Stimulated activated CD4-positive, alpha-beta T cell treated with anti-CD3 and anti-CD28 coated beads, Interleukin-2, amount 100 ng/mL, for 4 hours (primary cell): ENCODE results near the gene RPL27A.
A peak's percentile ranks its signal among the peaks of the same experiment; 100 is the strongest.

Source experiments
- DNase-seq: peaks from one replicate; pipeline ENCODE4 v3.0.0-alpha.2; 2020; ENCODE audit warnings: low read depth

The RPL27A gene

DNA sequence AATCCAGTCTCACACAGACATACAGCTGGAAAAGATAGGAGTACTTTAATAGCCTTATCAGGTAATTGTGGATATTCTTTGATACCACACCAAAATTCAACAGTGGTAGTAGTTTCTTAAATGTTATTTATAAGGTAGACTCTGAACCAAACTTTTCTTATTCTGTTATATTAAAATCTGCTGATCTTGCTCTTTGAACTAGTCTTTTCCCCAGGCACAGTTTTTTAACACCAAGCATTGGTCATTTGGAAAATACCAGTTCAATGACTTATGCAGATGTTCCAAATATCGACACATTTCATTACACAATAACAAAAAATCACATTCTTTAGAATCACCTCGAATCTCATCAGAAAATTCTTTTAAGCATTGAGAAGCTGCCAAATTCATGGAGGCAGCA is 7.7 kb upstream of the RPL27A start:
- no peak for DNase-seq

DNA sequence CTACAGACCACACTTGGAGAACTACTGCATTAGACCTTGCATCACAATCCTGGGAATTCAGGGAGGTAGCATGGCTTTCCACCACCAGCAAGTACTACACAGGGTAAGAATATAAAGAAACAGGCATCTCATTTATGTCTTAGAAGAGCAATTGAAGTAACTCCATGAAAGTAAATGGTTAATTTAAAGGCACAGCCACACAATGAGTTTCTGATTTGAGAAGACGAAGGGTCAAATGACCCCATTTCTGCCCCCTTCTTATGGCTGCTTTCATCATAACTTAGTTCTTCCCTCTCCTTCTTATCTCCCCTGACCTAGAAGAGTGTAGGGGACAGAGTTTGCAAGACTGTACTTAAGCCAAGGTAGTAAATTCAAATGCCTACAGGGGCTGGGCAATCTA is 6.1 kb upstream of the RPL27A start:
- DNase-seq: no peak

DNA sequence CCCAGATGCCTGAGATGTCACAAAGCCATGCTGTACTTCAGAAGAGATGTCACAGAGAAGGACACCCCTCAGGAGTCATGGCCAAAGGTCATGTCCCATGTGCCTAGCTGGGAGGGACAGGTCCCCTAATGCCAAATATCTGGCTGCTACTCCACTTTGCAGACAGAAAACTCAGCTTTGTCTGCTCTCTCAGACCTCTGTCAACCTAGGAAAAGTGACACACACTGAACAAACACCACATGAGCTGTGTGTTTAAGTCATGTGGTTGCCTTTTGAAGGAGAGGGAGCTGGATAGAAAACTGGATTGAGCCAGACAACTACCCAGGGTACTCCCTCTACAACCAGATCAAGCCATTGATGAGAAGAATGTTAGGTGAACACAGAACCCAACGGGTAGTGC is 3.6 kb upstream of the RPL27A start:
- DNase-seq: no peak

DNA sequence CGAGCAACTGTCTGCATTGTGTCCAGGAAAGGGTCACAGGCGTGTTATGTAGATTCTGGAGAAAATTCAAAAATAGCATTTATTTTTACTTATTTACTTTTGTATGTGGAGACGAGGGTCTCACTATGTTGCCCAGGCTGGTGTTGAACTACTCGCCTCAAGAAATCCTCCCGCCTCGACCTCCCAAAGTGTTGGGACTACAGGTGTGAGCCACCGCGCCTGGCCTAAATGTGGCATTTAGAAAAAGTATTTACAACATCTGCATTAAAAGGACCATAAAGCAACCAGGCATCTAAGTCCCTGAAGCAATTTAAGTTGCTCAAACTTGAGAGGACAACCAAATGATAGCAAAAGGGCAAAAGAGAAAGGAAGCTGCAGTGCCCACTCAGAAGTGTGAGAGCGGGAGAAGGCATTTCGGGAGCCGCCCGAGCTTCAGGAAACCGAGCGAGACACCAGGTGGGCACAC is 722 bp upstream of the RPL27A start:
- DNase-seq: no peak

DNA sequence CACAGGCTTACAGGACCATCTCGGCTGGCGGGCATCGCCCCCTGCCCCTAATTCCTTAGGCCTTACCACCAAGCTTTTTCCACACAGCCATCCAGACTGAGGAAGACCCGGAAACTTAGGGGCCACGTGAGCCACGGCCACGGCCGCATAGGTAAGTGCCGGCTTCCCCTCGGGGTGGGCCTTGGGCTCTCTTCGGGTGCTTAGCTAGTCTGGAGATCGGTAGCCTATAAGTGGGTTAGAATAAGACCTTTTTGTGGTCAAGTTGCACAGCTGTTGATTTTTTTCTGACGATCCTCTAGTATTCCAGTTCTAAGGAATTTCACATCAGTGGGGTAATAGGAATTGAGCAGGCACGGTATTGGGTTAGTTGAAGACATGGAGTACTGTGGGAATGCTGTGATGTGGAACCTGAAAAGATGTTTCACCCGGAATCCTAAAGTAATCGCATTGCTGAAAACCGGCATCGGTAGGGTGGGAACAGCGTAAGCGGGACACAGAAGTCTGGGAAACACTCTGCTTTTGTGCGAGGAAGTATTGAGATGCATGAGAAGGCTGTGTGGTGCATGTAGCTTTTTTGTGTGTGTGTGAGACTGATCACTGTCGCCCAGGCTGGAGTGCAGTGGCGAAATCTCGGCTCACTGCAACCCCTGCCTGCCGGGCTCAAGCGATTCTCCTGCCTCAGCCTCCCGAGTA is 669 bp downstream of the RPL27A start:
- no peak for DNase-seq

DNA sequence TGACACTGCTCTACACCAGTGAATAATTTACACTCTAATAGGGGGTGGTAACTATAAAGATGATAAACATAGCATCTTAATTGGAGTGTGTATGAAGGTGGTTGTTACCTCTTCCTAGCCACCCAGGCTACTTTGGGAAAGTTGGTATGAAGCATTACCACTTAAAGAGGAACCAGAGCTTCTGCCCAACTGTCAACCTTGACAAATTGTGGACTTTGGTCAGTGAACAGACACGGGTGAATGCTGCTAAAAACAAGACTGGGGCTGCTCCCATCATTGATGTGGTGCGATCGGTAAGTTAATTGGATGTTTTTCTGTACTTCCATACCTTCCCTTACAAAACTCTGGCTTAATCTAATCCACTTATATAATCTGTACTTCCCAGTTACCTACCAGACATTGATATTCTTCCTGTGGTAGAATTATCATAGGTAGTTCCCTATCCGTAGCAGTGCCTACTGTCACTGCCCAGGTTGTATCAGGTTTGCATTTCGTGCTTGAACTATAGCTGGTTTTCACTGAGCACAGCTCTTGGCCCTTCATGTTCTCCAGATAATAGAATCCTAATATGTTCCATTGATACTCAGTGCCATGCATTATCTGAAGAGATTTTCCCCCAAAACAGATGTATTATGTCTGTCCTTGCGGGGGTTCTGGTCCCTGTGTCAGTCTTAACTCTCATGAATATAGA is 2.2 kb downstream of the RPL27A start:
- no peak for DNase-seq

DNA sequence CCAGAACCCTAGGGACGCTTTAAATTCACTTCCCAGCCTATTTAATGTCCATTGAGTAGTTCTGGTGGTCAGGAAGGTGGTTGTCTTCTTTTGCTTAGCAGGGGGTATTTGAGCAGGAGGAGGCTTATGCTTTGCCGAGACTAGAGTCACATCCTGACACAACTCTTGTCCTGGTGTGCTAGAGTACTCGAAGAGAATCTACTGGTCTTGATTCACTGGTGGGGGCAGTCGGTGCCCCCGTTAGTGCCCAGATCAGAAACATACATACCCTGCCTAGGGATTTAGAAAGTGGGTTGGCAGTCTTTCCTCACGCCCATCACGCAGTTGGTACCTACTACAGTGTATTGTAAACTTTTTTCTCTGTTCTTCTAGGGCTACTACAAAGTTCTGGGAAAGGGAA is 2.7 kb downstream of the RPL27A start:
- no peak for DNase-seq

DNA sequence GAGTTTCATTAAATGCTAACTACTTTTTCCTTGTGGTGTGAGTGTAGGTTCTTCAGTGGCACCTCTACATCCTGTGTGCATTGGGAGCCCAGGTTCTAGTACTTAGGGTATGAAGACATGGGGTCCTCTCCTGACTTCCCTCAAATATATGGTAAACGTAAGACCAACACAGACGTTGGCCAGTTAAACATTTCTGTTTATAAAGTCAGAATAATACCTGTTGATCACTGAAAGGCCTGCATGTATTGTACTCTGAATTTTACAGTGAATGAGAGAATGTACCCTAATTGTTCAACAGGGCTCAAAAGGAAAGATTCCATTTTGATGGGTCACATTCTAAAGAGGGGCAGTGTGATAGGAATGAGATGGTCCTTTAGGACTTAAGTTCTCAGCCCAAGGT is 3.2 kb downstream of the RPL27A start:
- DNase-seq: no peak

DNA sequence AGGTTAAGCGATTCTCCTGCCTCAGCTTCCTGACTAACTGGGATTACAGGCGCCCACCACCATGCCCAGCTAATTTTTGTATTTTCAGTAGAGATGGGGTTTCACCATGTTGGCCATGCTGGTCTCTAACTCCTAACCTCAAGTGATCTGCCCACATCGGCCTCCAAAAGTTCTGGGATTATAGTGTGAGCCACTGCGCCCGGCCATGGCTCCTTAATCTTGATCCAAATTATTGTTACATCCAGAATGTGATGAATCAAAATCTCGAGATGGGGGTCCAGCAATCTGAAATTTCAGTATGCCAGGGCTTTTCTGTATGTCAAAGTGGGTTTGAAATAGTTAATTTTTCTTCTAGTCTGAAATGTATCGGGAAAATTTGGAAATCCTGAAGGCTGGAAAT is 3.7 kb downstream of the RPL27A start:
- DNase-seq: no peak

DNA sequence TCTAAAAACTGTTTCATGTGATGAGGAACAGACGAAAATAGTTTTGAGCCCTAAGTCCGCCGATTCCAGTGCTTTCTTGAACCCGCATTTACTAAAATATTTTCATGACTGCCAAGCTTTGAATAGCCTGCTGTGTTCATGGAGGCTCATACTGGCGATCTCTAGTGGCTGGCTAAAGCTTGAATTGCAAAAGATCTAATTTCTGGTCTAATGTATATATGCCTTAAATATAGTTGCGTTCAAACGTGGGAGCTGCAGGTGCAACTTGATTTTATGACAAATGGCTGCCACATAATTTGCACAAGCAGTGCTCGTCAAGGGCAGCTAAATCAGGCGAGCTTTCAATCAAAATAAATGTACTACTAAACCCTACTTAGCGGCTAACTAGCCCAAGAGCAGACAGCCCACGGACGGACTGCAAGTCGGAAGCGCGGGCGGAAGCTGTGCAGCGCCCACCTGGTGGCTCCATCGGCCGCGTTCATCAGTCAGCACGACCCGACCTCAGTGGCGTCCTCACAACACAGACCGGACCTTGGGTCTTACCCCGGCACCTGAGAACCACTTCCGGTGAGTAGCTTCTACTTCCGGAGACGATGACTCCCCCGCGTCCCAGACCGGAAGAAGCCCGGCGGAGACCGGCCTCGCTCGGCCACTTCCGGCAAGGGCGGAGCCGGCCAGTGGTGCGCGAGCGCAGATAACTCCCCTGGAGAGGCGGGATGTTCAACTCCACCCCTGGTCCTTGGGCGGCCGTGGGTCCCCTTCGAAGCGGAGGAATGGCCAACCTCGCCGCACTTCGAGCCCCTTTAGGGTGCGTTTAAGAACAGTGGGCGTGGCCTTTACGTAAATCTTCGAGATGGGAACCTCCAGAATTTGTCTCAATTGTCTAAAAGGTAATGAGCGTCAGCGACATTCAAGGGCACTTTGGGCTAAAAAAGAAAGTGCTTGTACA is 6.1 kb downstream of the RPL27A start:
- DNase-seq: peak; percentile 68

DNA sequence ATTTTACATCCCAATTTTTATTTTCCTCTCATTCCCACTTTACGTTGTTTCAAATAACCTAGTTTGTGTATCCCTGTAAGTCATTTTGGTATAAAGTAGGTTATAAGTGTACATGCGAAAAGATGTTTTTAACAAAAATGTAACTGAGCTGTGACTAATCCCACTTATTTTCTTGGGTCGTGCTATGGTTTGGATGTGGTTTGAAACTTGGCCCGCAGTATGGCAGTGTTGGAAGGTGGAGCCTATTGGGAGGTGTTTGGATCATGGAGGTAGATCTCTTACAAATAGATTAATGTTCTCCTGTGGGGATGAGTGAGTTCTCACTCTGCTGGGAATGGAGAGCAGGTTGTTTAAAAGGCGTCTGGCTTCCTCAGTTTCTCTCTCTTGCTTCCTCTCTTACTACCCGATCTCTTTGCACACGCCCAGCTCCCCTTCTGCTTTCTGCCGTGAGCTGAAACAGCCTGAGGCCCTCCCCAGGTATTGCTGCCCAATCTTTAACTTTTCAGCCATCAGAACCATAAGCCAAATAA is 7.2 kb downstream of the RPL27A start:
- no peak for DNase-seq

DNA sequence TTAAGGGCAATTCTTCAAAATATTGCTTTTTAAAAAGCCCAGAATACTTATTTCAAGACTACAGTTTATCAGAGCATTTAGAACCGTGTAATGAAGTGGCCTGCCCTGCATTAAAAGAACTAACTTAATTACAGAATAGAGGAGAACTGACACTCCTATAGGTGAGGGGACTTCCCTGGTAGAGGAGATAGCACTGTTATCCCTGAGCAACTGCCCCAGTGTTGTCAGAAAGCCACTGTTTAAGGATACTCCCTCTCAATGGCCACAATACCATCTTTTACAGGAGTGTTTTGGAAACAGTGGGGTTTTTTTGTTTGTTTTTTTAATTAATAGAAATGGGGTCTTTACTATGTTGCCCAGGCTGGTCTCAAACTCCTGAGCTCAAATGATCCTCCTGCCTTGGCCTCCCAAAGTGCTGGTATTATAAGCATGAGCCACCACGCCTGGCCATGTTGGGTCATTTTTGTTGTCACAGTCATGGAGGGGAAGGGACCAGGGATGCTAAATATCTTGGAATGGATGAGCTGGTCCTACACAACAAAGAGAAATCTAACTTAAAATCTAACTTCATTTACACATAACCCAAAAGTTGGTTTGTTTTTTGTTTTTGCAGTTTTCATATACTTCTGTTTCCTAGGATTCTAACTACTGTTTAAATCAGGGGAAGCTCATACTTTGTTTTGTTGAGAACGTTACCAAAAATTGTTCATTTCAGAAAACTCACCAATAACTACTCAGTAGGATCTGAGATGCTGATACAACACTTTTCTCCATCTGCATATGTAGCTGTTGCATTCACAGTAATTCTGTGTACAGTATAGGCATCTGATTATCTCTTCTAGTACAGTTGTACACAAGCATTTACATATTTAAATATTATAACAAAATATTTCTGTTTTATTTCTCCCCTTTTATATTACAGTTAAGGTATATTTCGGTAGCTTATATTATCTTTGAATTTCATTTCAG is 8.1 kb downstream of the RPL27A start:
- no peak for DNase-seq

DNA sequence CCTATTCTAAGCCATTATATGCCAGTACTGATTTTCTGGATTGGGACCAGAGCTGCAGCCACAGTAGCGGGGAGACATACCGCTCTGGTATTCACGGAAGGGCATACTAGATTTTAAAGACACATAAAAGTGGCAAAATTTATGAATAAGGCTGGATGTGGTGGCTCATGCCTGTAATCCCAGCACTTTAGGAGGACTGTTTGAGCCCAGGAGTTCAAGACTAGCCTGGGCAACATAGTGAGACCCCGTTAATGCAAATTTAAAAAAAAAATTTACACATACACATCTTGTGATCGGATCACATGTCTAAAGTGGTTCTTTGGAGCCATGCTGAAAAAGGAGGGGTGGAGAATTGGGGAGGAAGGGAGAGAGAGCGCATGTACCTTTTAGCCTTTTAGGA is 9.0 kb downstream of the RPL27A start:
- no peak for DNase-seq

DNA sequence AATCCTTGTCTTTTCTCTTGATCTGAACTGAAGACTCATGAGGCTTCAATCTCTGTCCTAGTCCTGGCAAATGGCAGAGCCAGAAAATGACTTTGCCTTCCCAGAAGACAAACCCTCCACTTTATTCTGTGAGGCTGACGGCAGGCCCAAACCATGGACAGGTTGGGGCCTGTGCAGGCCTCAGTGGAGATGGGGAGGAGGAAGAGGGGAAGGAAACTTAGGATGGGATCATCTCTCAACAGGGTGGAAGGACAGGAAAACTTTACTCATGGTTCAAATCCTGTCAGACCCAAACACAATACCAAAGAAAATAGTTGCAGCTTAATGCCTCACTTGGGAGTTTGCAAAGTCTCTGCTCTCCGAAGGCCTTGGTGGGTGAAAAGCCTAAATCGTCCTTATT is 9.8 kb downstream of the RPL27A start:
- DNase-seq: no peak

DNA sequence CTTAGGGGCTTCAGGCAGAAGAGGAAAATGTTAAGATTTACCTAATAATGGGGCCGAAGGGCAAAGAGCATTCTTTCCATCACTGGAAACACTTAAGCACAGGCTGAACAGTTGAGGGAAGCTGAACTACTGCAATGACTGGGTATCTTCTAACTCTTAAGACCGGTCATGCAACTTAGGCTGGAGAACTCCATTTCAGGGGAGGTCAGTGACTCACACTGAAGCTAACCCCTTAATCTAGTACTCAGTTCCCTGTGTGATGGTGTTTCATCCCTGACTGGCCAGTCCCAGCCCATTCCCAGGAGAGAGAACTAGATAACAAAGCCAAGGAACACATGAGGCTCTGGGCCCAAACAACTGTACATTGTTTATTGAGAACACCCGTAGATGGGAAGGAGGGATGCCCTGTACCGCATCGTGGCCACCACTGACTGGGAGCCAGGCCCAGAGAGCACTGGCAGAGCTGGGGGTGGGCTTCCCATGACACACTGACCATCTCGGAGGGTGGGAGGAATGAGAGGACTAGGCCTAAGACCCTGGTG is 10.5 kb downstream of the RPL27A start:
- no peak for DNase-seq

DNA sequence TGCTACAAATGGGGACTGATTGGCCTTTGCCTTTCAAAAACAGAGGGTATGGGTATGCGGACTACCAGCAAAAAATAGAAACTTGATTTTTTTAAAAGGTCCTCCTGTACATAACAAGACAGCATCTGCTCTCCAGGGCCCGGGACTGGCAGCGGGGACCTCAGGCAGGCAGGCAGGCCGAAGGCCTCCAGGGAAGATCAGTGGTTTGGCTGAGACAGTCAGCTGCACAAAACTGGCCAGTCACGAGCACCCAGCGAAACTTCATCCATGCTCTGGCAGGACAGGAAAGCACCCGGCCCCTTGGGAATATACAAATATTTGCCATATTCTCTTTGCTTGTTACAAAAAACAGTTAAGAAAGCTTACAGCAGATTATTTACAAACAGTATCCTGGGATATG is 11.0 kb downstream of the RPL27A start:
- no peak for DNase-seq

DNA sequence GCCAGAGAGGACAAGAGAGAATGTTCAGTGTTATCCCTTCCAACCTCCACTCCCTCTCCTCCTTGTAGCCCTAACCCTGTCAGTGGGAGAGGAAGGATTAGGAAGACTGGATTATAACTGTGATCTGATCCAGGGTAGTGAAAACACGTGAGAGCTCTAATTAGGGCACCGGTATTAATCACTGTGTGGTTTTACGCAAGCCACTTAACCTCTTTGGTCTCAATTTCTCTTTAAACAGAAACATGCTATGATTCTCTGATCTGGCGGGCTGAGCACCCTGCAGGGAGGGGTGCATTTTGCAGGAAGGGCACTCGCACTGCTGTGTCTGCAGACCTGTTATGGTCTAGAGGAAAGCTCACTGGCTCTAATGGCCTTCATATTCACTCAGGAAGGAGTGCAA is 11.5 kb downstream of the RPL27A start:
- DNase-seq: no peak

DNA sequence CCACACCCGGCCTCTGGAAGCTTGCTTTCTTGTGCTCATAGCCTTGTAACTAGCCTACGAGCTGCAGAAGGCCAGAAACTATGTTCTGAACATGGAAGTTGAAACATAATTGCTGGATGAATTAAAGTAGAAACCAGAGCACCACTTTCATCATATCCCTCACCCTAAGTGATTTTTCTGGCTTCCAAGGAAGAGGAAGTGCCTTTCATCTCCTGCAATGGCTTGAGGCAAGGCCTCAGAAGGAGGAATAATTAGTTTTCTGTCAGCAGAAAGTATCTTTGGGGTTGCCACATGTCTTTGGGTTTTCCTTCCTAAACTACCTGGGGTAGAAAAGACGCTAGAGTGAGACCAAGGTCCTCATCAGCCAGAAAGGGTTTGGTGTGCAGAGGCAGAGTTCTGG is 14.5 kb downstream of the RPL27A start:
- no peak for DNase-seq

DNA sequence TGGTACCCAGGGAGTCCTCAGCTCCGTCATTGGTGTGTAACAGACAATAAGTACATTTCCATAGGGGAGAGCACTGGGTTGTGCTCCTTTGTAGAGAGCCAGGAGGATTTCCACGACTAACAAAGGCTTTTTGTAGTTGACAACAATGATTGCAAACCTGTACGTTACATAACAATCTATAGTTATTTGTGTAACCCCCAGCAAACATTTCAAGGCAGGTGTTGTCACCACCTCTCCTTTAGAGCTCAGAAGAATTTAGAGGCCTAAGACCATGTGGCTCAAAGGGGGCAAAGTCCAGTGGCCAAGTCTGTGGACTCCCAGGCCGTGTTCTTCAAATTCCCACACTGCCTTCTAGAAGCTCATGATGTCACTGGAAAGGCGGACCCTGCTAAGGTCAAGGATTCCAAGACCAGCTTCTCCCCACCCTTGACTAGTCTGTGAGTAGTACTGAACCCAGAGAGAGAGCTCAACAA is 15.8 kb downstream of the RPL27A start:
- no peak for DNase-seq

DNA sequence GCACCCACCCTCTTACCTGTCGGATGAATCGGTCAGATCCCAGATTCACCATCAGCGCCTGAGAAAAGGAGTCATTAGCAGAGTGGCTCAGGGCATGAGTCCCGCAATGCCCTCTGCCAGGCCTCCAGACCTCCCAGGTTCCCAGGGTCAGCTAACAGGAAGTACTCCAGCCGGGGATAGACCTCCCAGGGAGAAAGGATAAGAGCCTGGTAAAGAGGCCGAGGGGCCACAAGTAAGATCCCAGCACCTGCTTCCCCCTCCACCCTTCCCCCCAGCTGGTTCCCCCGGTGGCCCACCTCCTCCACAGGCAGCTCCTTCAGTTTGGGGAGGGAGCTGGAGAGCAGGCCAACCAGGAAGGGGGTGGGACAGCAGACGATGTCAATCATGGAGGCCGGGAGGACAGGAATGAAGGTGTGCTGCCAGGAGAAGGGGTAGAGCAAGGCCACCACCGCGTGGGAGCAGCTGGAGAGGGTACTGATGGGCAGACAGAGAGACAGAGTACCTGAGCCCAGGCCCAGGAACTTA is 16.4 kb downstream of the RPL27A start:
- no peak for DNase-seq

DNA sequence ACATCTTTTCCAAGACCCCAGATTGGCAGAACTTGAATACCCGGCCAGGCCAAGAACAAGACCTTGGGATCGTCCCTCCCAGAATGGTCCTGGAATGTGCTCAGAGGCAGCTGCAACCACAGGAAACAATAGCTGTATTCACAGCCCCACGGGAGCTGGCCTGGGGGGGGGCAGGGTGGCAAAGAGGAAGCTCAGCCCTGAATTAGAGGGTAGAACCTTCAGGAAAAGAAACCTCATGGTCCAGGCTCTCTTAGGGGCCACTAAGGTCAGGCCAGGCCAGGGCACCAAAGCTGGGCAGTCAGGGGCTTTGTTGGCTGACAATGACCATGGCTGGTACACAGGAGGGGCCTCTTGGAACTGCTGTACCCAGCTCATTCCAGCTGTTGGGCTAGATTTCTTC is 17.3 kb downstream of the RPL27A start:
- no peak for DNase-seq
